Parathyroid adenoma (tissue), 2 donors: ENCODE results near the gene RPL10A.

Experiments
- H2AFZ ChIP-seq: fragments of 300-600 bp; sonication (generic); one replicate; pipeline ENCODE4 v1.7.0; 2017; ENCODE audit warnings: antibody characterized with exemption, mild to moderate bottlenecking
- H3K27ac ChIP-seq: fragments of 300-600 bp; sonication (generic); one replicate; pipeline ENCODE4 v1.7.0; 2017
- H3K27me3 ChIP-seq: fragments of 300-600 bp; sonication (generic); one replicate; pipeline ENCODE4 v1.7.0; 2017; ENCODE audit warnings: low read length; ENCODE audit not compliant: control insufficient read depth, insufficient read depth
- H3K36me3 ChIP-seq: fragments of 300-600 bp; sonication (generic); one replicate; pipeline ENCODE4 v1.7.0; 2017; ENCODE audit warnings: low read length; ENCODE audit not compliant: control insufficient read depth, insufficient read depth
- H3K4me1 ChIP-seq: fragments of 300-600 bp; sonication (generic); one replicate; pipeline ENCODE4 v1.7.0; 2017; ENCODE audit warnings: control low read depth
- H3K4me2 ChIP-seq: fragments of 300-600 bp; sonication (generic); one replicate; pipeline ENCODE4 v1.7.0; 2017; ENCODE audit warnings: low read length
- H3K4me3 ChIP-seq: fragments of 300-600 bp; sonication (generic); one replicate; pipeline ENCODE4 v1.7.0; 2017; ENCODE audit warnings: low read depth, low read length
- H3K79me2 ChIP-seq: fragments of 300-600 bp; sonication (generic); one replicate; pipeline ENCODE4 v1.7.0; 2017; ENCODE audit warnings: control low read depth
- H3K9ac ChIP-seq: fragments of 300-600 bp; sonication (generic); one replicate; pipeline ENCODE4 v1.7.0; 2017; ENCODE audit warnings: mild to moderate bottlenecking
- H3K9me3 ChIP-seq: fragments of 300-600 bp; sonication (generic); one replicate; pipeline ENCODE4 v1.7.0; 2017; ENCODE audit warnings: low read length; ENCODE audit not compliant: control insufficient read depth
- CTCF ChIP-seq: fragments of 300-600 bp; sonication (generic); IDR thresholded peaks from one replicate; pipeline ENCODE4 v1.7.0; 2017; ENCODE audit warnings: antibody characterized with exemption, mild to moderate bottlenecking
- donor health status: primary hyperparathyroidism.

RPL10A gene

GRCh38 chr6:35480176-35480575 lies 12.0 kb downstream of the RPL10A start:
- Histone ChIP-seq H3K27ac (no peak overlapping the region), H3K4me3 (no peak overlapping the region), H3K27me3 (no peaks in the 10 kb centered on the region), H3K9me3 (no peaks in the 10 kb centered on the region), H3K9ac (no peak overlapping the region), H3K4me1 (peaks cover 2% of the 10 kb centered on the region), H3K4me2 (no peak overlapping the region), H3K36me3 (no peaks in the 10 kb centered on the region), H2AFZ (no peak overlapping the region), H3K79me2 (no peaks in the 10 kb centered on the region)
- no peak for TF ChIP-seq CTCF

- no peak for TF ChIP-seq CTCF
- Histone ChIP-seq H3K4me2 (no peak overlapping the region), H3K9ac (no peak overlapping the region), H3K4me3 (no peak overlapping the region), H3K79me2 (no peaks in the 10 kb centered on the region), H2AFZ (no peak overlapping the region), H3K27me3 (no peaks in the 10 kb centered on the region), H3K4me1 (peaks cover 10% of the 10 kb centered on the region), H3K36me3 (no peaks in the 10 kb centered on the region), H3K27ac (no peak overlapping the region), H3K9me3 (no peaks in the 10 kb centered on the region)
These were observed 13.0 kb downstream of the RPL10A start for GRCh38 chr6:35481226-35481625.

GRCh38 chr6:35483062-35483461 lies 14.9 kb downstream of the RPL10A start:
- H3K4me2 ChIP-seq = no peak overlapping the region
- H2AFZ ChIP-seq = no peak overlapping the region
- no peaks in the 10 kb centered on the region for H3K27me3 ChIP-seq
- H3K9me3 ChIP-seq = no peaks in the 10 kb centered on the region
- no peak overlapping the region for H3K9ac ChIP-seq
- H3K27ac ChIP-seq = no peak overlapping the region
- no peaks in the 10 kb centered on the region for H3K36me3 ChIP-seq
- H3K4me1 ChIP-seq = peaks cover 21% of the 10 kb centered on the region
- no peaks in the 10 kb centered on the region for H3K79me2 ChIP-seq
- H3K4me3 ChIP-seq = no peak overlapping the region
- TF ChIP-seq CTCF = no peak

GRCh38 chr6:35483490-35483889 lies 15.3 kb downstream of the RPL10A start:
- H3K79me2 ChIP-seq = no peaks in the 10 kb centered on the region
- H3K9ac ChIP-seq = no peak overlapping the region
- no peak overlapping the region for H3K27ac ChIP-seq
- peaks cover 24% of the 10 kb centered on the region for H3K4me1 ChIP-seq
- no peaks in the 10 kb centered on the region for H3K36me3 ChIP-seq
- no peak overlapping the region for H3K4me3 ChIP-seq
- H3K4me2 ChIP-seq = no peak overlapping the region
- TF ChIP-seq CTCF = no peak
- no peaks in the 10 kb centered on the region for H3K9me3 ChIP-seq
- H3K27me3 ChIP-seq = no peaks in the 10 kb centered on the region
- no peak overlapping the region for H2AFZ ChIP-seq

GRCh38 chr6:35483893-35484645 lies 15.9 kb downstream of the RPL10A start:
- no peak for TF ChIP-seq CTCF
- H3K9ac ChIP-seq = no peak overlapping the region
- H3K79me2 ChIP-seq = no peaks in the 10 kb centered on the region
- H3K36me3 ChIP-seq = no peaks in the 10 kb centered on the region
- no peak overlapping the region for H3K27ac ChIP-seq
- H3K4me1 ChIP-seq = peaks cover 24% of the 10 kb centered on the region
- H3K4me3 ChIP-seq = no peak overlapping the region
- H3K27me3 ChIP-seq = no peaks in the 10 kb centered on the region
- H3K4me2 ChIP-seq = no peak overlapping the region
- H3K9me3 ChIP-seq = no peaks in the 10 kb centered on the region
- no peak overlapping the region for H2AFZ ChIP-seq
